H1 (cell line): ENCODE data around the gene ARHGAP10.

ENCODE experiments used
- CHD2 ChIP-seq: IDR thresholded peaks from 2 replicates; pipeline ENCODE4 v1.6.1; 2012; ENCODE audit warnings: low read length, improper control_type of control experiment
- CTCF ChIP-seq, 3 experiments: IDR thresholded peaks; 1 replicate in 2 of 3; 2 replicates in 1 of 3; pipeline versions ENCODE4 v1.5.1 to v1.6.1; 2011; ENCODE audit warnings: low read length in 3 of 3, mild to moderate bottlenecking in 3 of 3, inconsistent platforms in 2 of 3, low read depth in 1 of 3, moderate library complexity in 1 of 3; ENCODE audit not compliant: insufficient read depth in 1 of 3; ENCODE audit errors: control extremely low read depth in 1 of 3
- EGR1 ChIP-seq: IDR thresholded peaks from 2 replicates; pipeline ENCODE4 v1.6.1; 2011; ENCODE audit warnings: low read depth, low read length, borderline replicate concordance
- EZH2 ChIP-seq: fragments of 200-600 bp; sonication (generic); IDR thresholded peaks from 2 replicates; pipeline ENCODE4 v1.7.1; 2012; ENCODE audit warnings: low read depth, mild to moderate bottlenecking, moderate library complexity, low read length, inconsistent platforms; ENCODE audit not compliant: severe bottlenecking
- HDAC2 ChIP-seq, 2 experiments: fragments of 300-600 bp in 1 of 2; sonication (generic) in 1 of 2; IDR thresholded peaks; 2 replicates each; pipeline ENCODE4 v1.6.1; 2011 to 2012; ENCODE audit warnings: low read depth in 2 of 2, low read length in 2 of 2, mild to moderate bottlenecking in 2 of 2, moderate library complexity in 2 of 2, borderline replicate concordance in 1 of 2, inconsistent platforms in 1 of 2
- JUND ChIP-seq: IDR thresholded peaks from 2 replicates; pipeline ENCODE4 v1.6.1; 2011; ENCODE audit warnings: mild to moderate bottlenecking, improper control_type of control experiment, low read length
- MAX ChIP-seq: IDR thresholded peaks from 2 replicates; pipeline ENCODE4 v1.6.1; 2012; ENCODE audit warnings: inconsistent platforms
- NRF1 ChIP-seq: IDR thresholded peaks from 2 replicates; pipeline ENCODE4 v1.6.1; 2011; ENCODE audit warnings: mild to moderate bottlenecking, low read depth, low read length, improper control_type of control experiment
- PHF8 ChIP-seq: fragments of 200-600 bp; sonication (generic); conservative IDR thresholded peaks from 2 replicates; pipeline ENCODE4 v1.7.1; 2012; ENCODE audit warnings: low read depth, mild to moderate bottlenecking, inconsistent platforms, low read length, moderate library complexity
- POLR2A ChIP-seq, 2 experiments: IDR thresholded peaks; 1 replicate in 1 of 2; 2 replicates in 1 of 2; pipeline ENCODE4 v1.6.1; 2011; ENCODE audit warnings: low read depth in 2 of 2, low read length in 2 of 2, mild to moderate bottlenecking in 2 of 2; ENCODE audit errors: control extremely low read depth in 1 of 2
- POLR2AphosphoS5 ChIP-seq: IDR thresholded peaks from 2 replicates; pipeline ENCODE4 v1.6.1; 2011; ENCODE audit warnings: low read depth, low read length
- SP4 ChIP-seq: IDR thresholded peaks from 2 replicates; pipeline ENCODE4 v1.6.1; 2012; ENCODE audit warnings: low read length, inconsistent platforms
- YY1 ChIP-seq: IDR thresholded peaks from 2 replicates; pipeline ENCODE4 v1.6.1; 2011; ENCODE audit warnings: low read depth, mild to moderate bottlenecking, low read length

DNA sequence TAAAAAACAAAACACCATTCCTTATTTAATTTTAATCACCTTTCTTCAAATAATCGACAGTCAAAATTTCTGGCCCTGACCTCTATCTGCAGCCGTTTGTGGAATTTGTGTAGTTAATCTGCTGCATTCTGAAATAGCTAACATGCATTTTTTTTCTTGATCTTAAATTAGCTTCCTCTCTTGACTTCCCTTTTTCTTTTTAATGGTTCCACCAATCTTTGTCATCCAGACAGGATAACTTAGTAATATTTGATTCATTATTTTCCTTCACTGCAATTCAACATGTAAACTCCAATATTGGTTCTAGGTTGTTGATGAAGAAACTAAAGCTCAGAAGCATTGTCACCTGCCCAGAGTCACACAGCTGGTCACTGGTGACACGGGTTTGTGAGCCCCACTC is 77.3 kb downstream of the ARHGAP10 start:
- TF ChIP-seq EGR1 (no peak), MAX (no peak), CTCF (IDR thresholded peaks at IDR 0.05; ENCODE audit: control extremely low read depth in 1 of 3, insufficient read depth in 1 of 3, low read depth in 1 of 3, low read length in 3 of 3) (no peak), CHD2 (no peak), POLR2AphosphoS5 (no peak), HDAC2 (IDR thresholded peaks at IDR 0.05; ENCODE audit: borderline replicate concordance in 1 of 2, low read depth in 2 of 2, low read length in 2 of 2) (no peak), JUND (no peak), EZH2 (no peak), POLR2A (IDR thresholded peaks at IDR 0.05; ENCODE audit: control extremely low read depth in 1 of 2, low read depth in 2 of 2, low read length in 2 of 2) (no peak), SP4 (no peak), YY1 (no peak), NRF1 (no peak), PHF8 (no peak)
